ENCODE data around the gene LONP1. TPM values are rescaled to one million over a fixed set of nuclear protein-coding genes. Genes with fewer than 3 reads are reported as not detected.

The LONP1 gene
- total RNA-seq, 1 experiment from 2014 or later: 113 TPM

GRCh38 chr19:5671600-5671999 lies 48.3 kb downstream of the LONP1 start:
- Mint-ChIP-seq H3K4me1 (peaks cover 8 to 20% of the 10 kb centered on the region in 2 experiments), H3K36me3 (ENCODE audit: insufficient read depth in 1 of 3, low read depth in 3 of 3) (peaks cover 21 to 57% (median 42%) of the 10 kb centered on the region in 3 experiments; a peak in 6 of 7 replicates), H3K9me3 (no peaks in the 10 kb centered on the region), H3K27ac (no peak overlapping the region), H3K27me3 (ENCODE audit: low read depth) (no peaks in the 10 kb centered on the region; the same call in 1 of the 2 replicates), H3K4me3 (no peak overlapping the region)
- H2BK15ac ChIP-seq (ENCODE audit: low read depth, low read length): no peak overlapping the region
- no peak overlapping the region for H2AK5ac ChIP-seq (ENCODE audit: insufficient read length, low read length)
- no peak overlapping the region for H3T11ph ChIP-seq (ENCODE audit: low read length)
- no peak overlapping the region for H4K91ac ChIP-seq (ENCODE audit: insufficient read length, low read depth, low read length)
- no peak overlapping the region for H3K18ac ChIP-seq (ENCODE audit: insufficient read length, low read depth, low read length)
- H3K14ac ChIP-seq (ENCODE audit: insufficient read depth, low read length): no peak overlapping the region
- no peak overlapping the region for H3K4me2 ChIP-seq (ENCODE audit: insufficient read depth, insufficient read length, low read length)
- no peak overlapping the region for H4K8ac ChIP-seq (replicated peaks; ENCODE audit: insufficient read length, low read depth, low read length)
- no peak overlapping the region for H3K9ac ChIP-seq (ENCODE audit: extremely low read depth, insufficient read length, low read length)
- H4K20me1 ChIP-seq (ENCODE audit: control insufficient read depth, insufficient read depth, insufficient read length): no peaks in the 10 kb centered on the region
- H2BK20ac ChIP-seq (ENCODE audit: low read depth, low read length, poor library complexity, severe bottlenecking): no peak overlapping the region
- no peaks in the 10 kb centered on the region for H3K9me3 ChIP-seq (ENCODE audit: control insufficient read depth, low read depth, low read length)
- TF ChIP-seq, protein P1, sequence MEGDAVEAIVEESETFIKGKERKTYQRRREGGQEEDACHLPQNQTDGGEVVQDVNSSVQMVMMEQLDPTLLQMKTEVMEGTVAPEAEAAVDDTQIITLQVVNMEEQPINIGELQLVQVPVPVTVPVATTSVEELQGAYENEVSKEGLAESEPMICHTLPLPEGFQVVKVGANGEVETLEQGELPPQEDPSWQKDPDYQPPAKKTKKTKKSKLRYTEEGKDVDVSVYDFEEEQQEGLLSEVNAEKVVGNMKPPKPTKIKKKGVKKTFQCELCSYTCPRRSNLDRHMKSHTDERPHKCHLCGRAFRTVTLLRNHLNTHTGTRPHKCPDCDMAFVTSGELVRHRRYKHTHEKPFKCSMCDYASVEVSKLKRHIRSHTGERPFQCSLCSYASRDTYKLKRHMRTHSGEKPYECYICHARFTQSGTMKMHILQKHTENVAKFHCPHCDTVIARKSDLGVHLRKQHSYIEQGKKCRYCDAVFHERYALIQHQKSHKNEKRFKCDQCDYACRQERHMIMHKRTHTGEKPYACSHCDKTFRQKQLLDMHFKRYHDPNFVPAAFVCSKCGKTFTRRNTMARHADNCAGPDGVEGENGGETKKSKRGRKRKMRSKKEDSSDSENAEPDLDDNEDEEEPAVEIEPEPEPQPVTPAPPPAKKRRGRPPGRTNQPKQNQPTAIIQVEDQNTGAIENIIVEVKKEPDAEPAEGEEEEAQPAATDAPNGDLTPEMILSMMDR (conservative IDR thresholded peaks at IDR 0.05): no peak
- no peaks in the 10 kb centered on the region for H3K79me1 ChIP-seq (ENCODE audit: insufficient read depth, low read depth, low read length, poor library complexity, severe bottlenecking)
- H3K4me1 ChIP-seq (ENCODE audit: insufficient read depth, low read length): no peaks in the 10 kb centered on the region
- no peak overlapping the region for H3K27ac ChIP-seq (ENCODE audit: insufficient read length, low read depth, low read length)
- H2BK120ac ChIP-seq (ENCODE audit: low read depth, low read length, poor library complexity, severe bottlenecking): no peak overlapping the region
- H2BK12ac ChIP-seq (ENCODE audit: insufficient read length, low read depth, low read length): no peak overlapping the region
- no peak overlapping the region for H2AFZ ChIP-seq (ENCODE audit: low read length)
- H2BK5ac ChIP-seq (ENCODE audit: insufficient read length, low read length): no peak overlapping the region
- no peaks in the 10 kb centered on the region for H3K23me2 ChIP-seq (ENCODE audit: insufficient read length, low read depth, low read length, poor library complexity, severe bottlenecking)
- no peaks in the 10 kb centered on the region for H3K79me2 ChIP-seq (ENCODE audit: insufficient read depth, low read length)
- no peak overlapping the region for H3K4ac ChIP-seq (ENCODE audit: low read depth, low read length)
- WGBS (ENCODE audit: extremely low coverage, insufficient read length, low lambda C conversion rate): no CpG with 5 or more reads among the region's 7 CpGs
- DNase-seq: no peak
- no peak overlapping the region for H3K56ac ChIP-seq (ENCODE audit: insufficient read length, low read depth, low read length)
- no peak overlapping the region for H4K5ac ChIP-seq (ENCODE audit: insufficient read length, low read depth, low read length)
- H3K27me3 ChIP-seq (ENCODE audit: insufficient read depth, low read length): no peaks in the 10 kb centered on the region
- no peak overlapping the region for H3K23ac ChIP-seq (ENCODE audit: insufficient read length, low read depth, low read length)
